Measurements from ENCODE around the gene CIDEA. TPM values are rescaled to one million over a fixed set of nuclear protein-coding genes. Genes with fewer than 3 reads are reported as not detected.

CIDEA gene
- total RNA-seq, 1 donor from 2014 or later: not detected

DNA sequence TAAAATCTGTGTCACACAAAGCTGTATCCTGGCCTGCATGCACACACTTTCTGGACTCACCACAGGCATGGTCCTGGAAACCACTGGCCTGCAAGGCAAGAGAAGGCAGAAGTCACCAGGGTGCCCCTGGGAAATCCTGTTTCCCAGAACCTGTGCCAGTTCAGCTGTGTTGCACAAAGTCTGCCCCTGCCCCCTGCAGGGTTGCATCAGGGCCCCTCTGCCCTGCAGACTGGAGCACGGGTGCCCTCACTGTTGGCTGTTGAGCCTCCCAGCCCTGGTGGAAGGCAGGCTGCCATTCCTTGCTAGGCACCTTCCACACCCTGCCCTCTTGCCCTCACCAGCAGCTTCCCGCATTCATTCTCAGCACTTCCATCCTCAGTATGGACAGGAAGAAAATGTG is 35.9 kb downstream of the CIDEA start:
- Mint-ChIP-seq H3K27ac (ENCODE audit: unreplicated experiment) (no peak overlapping the region), H3K36me3 (ENCODE audit: unreplicated experiment) (no peaks in the 10 kb centered on the region), H3K4me3 (ENCODE audit: unreplicated experiment) (no peak overlapping the region), H3K27me3 (ENCODE audit: unreplicated experiment) (no peaks in the 10 kb centered on the region), H3K9me3 (ENCODE audit: unreplicated experiment) (no peaks in the 10 kb centered on the region), H3K4me1 (ENCODE audit: unreplicated experiment) (peaks cover 17% of the 10 kb centered on the region)
- DNase-seq (ENCODE audit: extremely low spot score, unreplicated experiment): no peak
- TF ChIP-seq, protein P1, sequence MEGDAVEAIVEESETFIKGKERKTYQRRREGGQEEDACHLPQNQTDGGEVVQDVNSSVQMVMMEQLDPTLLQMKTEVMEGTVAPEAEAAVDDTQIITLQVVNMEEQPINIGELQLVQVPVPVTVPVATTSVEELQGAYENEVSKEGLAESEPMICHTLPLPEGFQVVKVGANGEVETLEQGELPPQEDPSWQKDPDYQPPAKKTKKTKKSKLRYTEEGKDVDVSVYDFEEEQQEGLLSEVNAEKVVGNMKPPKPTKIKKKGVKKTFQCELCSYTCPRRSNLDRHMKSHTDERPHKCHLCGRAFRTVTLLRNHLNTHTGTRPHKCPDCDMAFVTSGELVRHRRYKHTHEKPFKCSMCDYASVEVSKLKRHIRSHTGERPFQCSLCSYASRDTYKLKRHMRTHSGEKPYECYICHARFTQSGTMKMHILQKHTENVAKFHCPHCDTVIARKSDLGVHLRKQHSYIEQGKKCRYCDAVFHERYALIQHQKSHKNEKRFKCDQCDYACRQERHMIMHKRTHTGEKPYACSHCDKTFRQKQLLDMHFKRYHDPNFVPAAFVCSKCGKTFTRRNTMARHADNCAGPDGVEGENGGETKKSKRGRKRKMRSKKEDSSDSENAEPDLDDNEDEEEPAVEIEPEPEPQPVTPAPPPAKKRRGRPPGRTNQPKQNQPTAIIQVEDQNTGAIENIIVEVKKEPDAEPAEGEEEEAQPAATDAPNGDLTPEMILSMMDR (IDR thresholded peaks at IDR 0.05): no peak

- Mint-ChIP-seq H3K36me3 (ENCODE audit: unreplicated experiment) (no peaks in the 10 kb centered on the region), H3K27me3 (ENCODE audit: unreplicated experiment) (no peaks in the 10 kb centered on the region)
These were observed 37.0 kb downstream of the CIDEA start for GRCh38 chr18:12291161-12291560.

GRCh38 chr18:12291690-12292089 is 37.5 kb downstream of the CIDEA start:
- Mint-ChIP-seq H3K9me3 (ENCODE audit: unreplicated experiment) (no peaks in the 10 kb centered on the region), H3K4me1 (ENCODE audit: unreplicated experiment) (peaks cover 23% of the 10 kb centered on the region), H3K27ac (ENCODE audit: unreplicated experiment) (no peak overlapping the region), H3K27me3 (ENCODE audit: unreplicated experiment) (no peaks in the 10 kb centered on the region), H3K4me3 (ENCODE audit: unreplicated experiment) (no peak overlapping the region), H3K36me3 (ENCODE audit: unreplicated experiment) (no peaks in the 10 kb centered on the region)
- TF ChIP-seq, protein P1 (IDR thresholded peaks at IDR 0.05): no peak
- no peak for DNase-seq (ENCODE audit: extremely low spot score, unreplicated experiment)

More at GRCh38 chr18:12291161-12291560, 37.0 kb downstream of the CIDEA start:
- Mint-ChIP-seq H3K4me1 (ENCODE audit: unreplicated experiment) (peaks cover 17% of the 10 kb centered on the region), H3K4me3 (ENCODE audit: unreplicated experiment) (no peak overlapping the region), H3K27ac (ENCODE audit: unreplicated experiment) (no peak overlapping the region), H3K9me3 (ENCODE audit: unreplicated experiment) (no peaks in the 10 kb centered on the region)
- DNase-seq (ENCODE audit: extremely low spot score, unreplicated experiment): no peak
- TF ChIP-seq, protein P1 (IDR thresholded peaks at IDR 0.05): no peak

DNA sequence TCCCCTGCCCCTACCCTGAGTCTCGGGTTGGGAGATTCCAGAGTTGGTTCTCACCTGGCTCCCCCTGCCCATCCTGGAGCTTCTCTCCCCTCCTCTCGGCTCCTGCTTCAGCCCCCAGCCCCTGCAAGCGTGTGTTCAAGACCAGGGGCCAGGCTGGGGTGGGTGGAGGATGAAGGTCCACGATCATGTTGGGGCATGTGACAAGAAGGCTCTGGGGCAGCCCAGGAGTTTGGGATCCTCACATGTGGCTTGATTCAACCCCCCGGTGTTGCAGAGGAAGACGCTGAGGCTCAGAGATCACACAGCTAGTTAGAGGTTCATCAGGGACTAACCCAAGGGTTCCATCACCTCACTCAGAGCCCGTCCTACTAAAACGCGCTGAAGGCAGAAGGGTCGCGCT is 39.7 kb downstream of the CIDEA start:
- H3K36me3 Mint-ChIP-seq (ENCODE audit: unreplicated experiment): no peaks in the 10 kb centered on the region
- H3K4me1 Mint-ChIP-seq (ENCODE audit: unreplicated experiment): peaks cover 12% of the 10 kb centered on the region
- TF ChIP-seq, protein P1 (IDR thresholded peaks at IDR 0.05): no peak
- H3K4me3 Mint-ChIP-seq (ENCODE audit: unreplicated experiment): no peak overlapping the region
- no peaks in the 10 kb centered on the region for H3K9me3 Mint-ChIP-seq (ENCODE audit: unreplicated experiment)
- no peaks in the 10 kb centered on the region for H3K27me3 Mint-ChIP-seq (ENCODE audit: unreplicated experiment)
- DNase-seq (ENCODE audit: extremely low spot score, unreplicated experiment): no peak
- no peak overlapping the region for H3K27ac Mint-ChIP-seq (ENCODE audit: unreplicated experiment)

- Mint-ChIP-seq H3K9me3 (ENCODE audit: unreplicated experiment) (no peaks in the 10 kb centered on the region), H3K4me3 (ENCODE audit: unreplicated experiment) (no peak overlapping the region), H3K27ac (ENCODE audit: unreplicated experiment) (no peak overlapping the region), H3K27me3 (ENCODE audit: unreplicated experiment) (peaks cover 2% of the 10 kb centered on the region), H3K4me1 (ENCODE audit: unreplicated experiment) (peaks cover 8% of the 10 kb centered on the region), H3K36me3 (ENCODE audit: unreplicated experiment) (no peaks in the 10 kb centered on the region)
- no peak for DNase-seq (ENCODE audit: extremely low spot score, unreplicated experiment)
- TF ChIP-seq, protein P1 (IDR thresholded peaks at IDR 0.05): no peak
These were observed 41.4 kb downstream of the CIDEA start for GRCh38 chr18:12295389-12296086.

Data from osteocyte (in vitro differentiated cells).